ENCODE results near the gene CDC23.

DNA sequence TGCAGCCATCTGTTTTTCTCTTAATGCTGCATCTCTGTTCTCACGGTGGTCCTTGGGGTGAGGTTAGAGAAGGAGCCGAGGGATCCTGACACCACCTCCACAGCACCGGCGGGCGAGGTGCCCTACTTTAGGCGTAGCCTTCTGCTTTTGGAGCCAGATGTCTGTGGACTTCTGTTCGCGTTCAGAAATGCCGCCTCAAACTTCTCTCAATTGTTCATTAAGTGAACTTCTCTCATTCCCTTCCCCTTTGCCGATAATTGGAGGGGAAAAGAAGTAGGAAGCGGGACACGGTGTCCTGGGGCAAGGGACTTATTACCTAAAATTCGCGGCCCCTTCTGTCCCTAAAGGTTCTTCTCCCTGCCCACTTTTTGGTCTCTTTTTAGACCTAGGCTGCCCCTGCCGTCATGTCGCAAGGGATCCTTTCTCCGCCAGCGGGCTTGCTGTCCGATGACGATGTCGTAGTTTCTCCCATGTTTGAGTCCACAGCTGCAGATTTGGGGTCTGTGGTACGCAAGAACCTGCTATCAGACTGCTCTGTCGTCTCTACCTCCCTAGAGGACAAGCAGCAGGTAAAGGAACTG lies 33.8 kb downstream of the CDC23 start:
- TF ChIP-seq RBBP5 (conservative IDR thresholded peaks at IDR 0.05) (no peak), GABPA (IDR thresholded peaks at IDR 0.05; ENCODE audit: low read depth) (no peak), EZH2 (IDR thresholded peaks at IDR 0.05; ENCODE audit: borderline replicate concordance, control insufficient read depth, low read depth, low read length) (no peak), BHLHE40 (IDR thresholded peaks at IDR 0.05; ENCODE audit: borderline replicate concordance in 1 of 2, low read depth in 2 of 2, low read length in 1 of 2) (no peak), CTCF (IDR thresholded peaks at IDR 0.05 in 2 of 3, conservative IDR thresholded peaks at IDR 0.05 in 1 of 3; ENCODE audit: control insufficient read depth in 2 of 3, extremely low read depth in 1 of 3, insufficient read depth in 1 of 3, low read depth in 3 of 3, low read length in 3 of 3) (no peak), CHD4 (IDR thresholded peaks at IDR 0.05) (no peak), YY1 (IDR thresholded peaks at IDR 0.05; ENCODE audit: low read depth, low read length) (no peak), POLR2AphosphoS5 (IDR thresholded peaks at IDR 0.05; ENCODE audit: low read length) (no peak), SMC3 (IDR thresholded peaks at IDR 0.05; ENCODE audit: borderline replicate concordance, low read length) (no peak), IKZF1 (conservative IDR thresholded peaks at IDR 0.05) (no peak)
- TF ChIP-seq, protein P1, sequence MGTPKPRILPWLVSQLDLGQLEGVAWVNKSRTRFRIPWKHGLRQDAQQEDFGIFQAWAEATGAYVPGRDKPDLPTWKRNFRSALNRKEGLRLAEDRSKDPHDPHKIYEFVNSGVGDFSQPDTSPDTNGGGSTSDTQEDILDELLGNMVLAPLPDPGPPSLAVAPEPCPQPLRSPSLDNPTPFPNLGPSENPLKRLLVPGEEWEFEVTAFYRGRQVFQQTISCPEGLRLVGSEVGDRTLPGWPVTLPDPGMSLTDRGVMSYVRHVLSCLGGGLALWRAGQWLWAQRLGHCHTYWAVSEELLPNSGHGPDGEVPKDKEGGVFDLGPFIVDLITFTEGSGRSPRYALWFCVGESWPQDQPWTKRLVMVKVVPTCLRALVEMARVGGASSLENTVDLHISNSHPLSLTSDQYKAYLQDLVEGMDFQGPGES (IDR thresholded peaks at IDR 0.05) = no peak
- TF ChIP-seq, protein P2, sequence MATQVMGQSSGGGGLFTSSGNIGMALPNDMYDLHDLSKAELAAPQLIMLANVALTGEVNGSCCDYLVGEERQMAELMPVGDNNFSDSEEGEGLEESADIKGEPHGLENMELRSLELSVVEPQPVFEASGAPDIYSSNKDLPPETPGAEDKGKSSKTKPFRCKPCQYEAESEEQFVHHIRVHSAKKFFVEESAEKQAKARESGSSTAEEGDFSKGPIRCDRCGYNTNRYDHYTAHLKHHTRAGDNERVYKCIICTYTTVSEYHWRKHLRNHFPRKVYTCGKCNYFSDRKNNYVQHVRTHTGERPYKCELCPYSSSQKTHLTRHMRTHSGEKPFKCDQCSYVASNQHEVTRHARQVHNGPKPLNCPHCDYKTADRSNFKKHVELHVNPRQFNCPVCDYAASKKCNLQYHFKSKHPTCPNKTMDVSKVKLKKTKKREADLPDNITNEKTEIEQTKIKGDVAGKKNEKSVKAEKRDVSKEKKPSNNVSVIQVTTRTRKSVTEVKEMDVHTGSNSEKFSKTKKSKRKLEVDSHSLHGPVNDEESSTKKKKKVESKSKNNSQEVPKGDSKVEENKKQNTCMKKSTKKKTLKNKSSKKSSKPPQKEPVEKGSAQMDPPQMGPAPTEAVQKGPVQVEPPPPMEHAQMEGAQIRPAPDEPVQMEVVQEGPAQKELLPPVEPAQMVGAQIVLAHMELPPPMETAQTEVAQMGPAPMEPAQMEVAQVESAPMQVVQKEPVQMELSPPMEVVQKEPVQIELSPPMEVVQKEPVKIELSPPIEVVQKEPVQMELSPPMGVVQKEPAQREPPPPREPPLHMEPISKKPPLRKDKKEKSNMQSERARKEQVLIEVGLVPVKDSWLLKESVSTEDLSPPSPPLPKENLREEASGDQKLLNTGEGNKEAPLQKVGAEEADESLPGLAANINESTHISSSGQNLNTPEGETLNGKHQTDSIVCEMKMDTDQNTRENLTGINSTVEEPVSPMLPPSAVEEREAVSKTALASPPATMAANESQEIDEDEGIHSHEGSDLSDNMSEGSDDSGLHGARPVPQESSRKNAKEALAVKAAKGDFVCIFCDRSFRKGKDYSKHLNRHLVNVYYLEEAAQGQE (IDR thresholded peaks at IDR 0.05; ENCODE audit: low read depth, low read length) = no peak
